OCI-LY1 (cell line): ENCODE measurements around the gene UNC13A.

Experiments used
- H2AFZ ChIP-seq: fragments of 200-600 bp; sonication (generic), shearing (Covaris generic); 2 replicates; pipeline ENCODE4 v1.6.0; 2014; ENCODE audit warnings: antibody characterized with exemption, mild to moderate bottlenecking, low read length
- H3F3A ChIP-seq: fragments of 200-600 bp; sonication (generic), shearing (Covaris generic); 2 replicates; pipeline ENCODE4 v1.6.0; 2014; ENCODE audit warnings: mild to moderate bottlenecking, antibody characterized with exemption, low read length, moderate library complexity; ENCODE audit not compliant: insufficient read depth
- H3K27ac ChIP-seq: fragments of 200-600 bp; sonication (generic); 2 replicates; pipeline ENCODE4 v1.5.1; 2014; ENCODE audit warnings: low read length, mixed run types, mild to moderate bottlenecking, low read depth; ENCODE audit not compliant: poor library complexity, severe bottlenecking
- H3K27me3 ChIP-seq: fragments of 200-600 bp; sonication (generic); 2 replicates; pipeline ENCODE4 v1.6.0; 2014; ENCODE audit warnings: antibody characterized with exemption, mild to moderate bottlenecking, low read length, moderate library complexity; ENCODE audit not compliant: insufficient read depth
- H3K36me3 ChIP-seq: fragments of 200-600 bp; sonication (generic); 2 replicates; pipeline ENCODE4 v1.6.1; 2014; ENCODE audit warnings: mild to moderate bottlenecking, antibody characterized with exemption, low read length, moderate library complexity, mixed read lengths; ENCODE audit not compliant: insufficient read depth
- H3K4me1 ChIP-seq: fragments of 200-600 bp; sonication (generic); 2 replicates; pipeline ENCODE4 v1.5.1; 2014; ENCODE audit warnings: mild to moderate bottlenecking, low read length, moderate library complexity; ENCODE audit not compliant: insufficient read depth, severe bottlenecking
- H3K4me2 ChIP-seq: fragments of 200-600 bp; sonication (generic), shearing (Covaris generic); 2 replicates; pipeline ENCODE4 v1.6.1; 2014; ENCODE audit warnings: low read length
- H3K4me3 ChIP-seq: fragments of 200-600 bp; sonication (generic); 2 replicates; pipeline ENCODE4 v1.5.1; 2014; ENCODE audit warnings: low read length, low read depth, mild to moderate bottlenecking, mixed read lengths; ENCODE audit not compliant: poor library complexity, severe bottlenecking
- H3K79me2 ChIP-seq: fragments of 200-600 bp; shearing (Covaris generic); 2 replicates; pipeline ENCODE4 v1.6.1; 2016; ENCODE audit warnings: mixed run types, low read length, mixed read lengths; ENCODE audit not compliant: insufficient read depth
- H3K9ac ChIP-seq: fragments of 200-600 bp; sonication (generic), shearing (Covaris generic); 2 replicates; pipeline ENCODE4 v1.6.1; 2014; ENCODE audit warnings: mild to moderate bottlenecking, low read length, mixed read lengths
- H3K9me2 ChIP-seq: fragments of 200-600 bp; sonication (generic), shearing (Covaris generic); 2 replicates; pipeline ENCODE4 v1.6.1; 2014; ENCODE audit warnings: low read depth, mild to moderate bottlenecking, low read length, mixed read lengths
- H3K9me3 ChIP-seq: fragments of 200-600 bp; shearing (Covaris generic); 2 replicates; pipeline ENCODE4 v1.6.1; 2014; ENCODE audit warnings: low read length, mixed read lengths
- H4K20me1 ChIP-seq: fragments of 200-600 bp; sonication (generic), shearing (Covaris generic); 2 replicates; pipeline ENCODE4 v1.6.0; 2016; ENCODE audit warnings: mild to moderate bottlenecking, low read length; ENCODE audit not compliant: insufficient read depth
- CTCF ChIP-seq: fragments of 200-600 bp; sonication (generic), shearing (Covaris generic); IDR thresholded peaks from 2 replicates; pipeline ENCODE4 v1.5.1; 2017; ENCODE audit warnings: mild to moderate bottlenecking, antibody characterized with exemption, low read length, moderate library complexity, mixed read lengths
- EZH2 ChIP-seq: fragments of 200-600 bp; sonication (generic), shearing (Covaris generic); IDR thresholded peaks from 2 replicates; pipeline ENCODE4 v1.8.0; 2017; ENCODE audit warnings: borderline replicate concordance, mixed run types, mild to moderate bottlenecking, antibody characterized with exemption, low read length, moderate library complexity, mixed read lengths

UNC13A gene

DNA sequence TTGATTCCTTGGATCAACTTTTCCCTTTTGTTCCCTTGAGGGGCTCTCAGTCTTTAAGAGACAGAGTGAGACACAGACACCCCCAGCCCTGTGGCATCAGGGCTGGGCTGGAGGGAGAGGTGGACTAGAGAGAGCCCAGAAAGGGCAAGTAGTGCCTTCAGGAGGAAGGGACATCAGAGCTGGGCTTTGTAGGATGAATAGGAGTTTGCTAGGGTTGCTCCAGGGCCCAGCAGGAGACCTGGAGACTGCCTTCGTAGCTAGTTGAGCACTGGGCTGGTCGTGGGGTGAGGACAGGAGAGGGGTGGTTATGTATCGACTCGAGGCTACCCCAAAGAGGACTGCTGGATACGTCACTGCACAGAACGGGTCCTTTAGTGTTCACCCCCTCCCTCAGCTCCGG is 36.5 kb upstream of the UNC13A start:
- Histone ChIP-seq H3K79me2 (peaks cover 9% of the 10 kb centered on the region), H3K4me3 (no peak overlapping the region), H3K9me2 (no peaks in the 10 kb centered on the region), H3K4me1 (peaks cover 16% of the 10 kb centered on the region), H3K27me3 (no peaks in the 10 kb centered on the region), H2AFZ (no peak overlapping the region), H3K9me3 (no peaks in the 10 kb centered on the region), H4K20me1 (no peaks in the 10 kb centered on the region), H3F3A (no peaks in the 10 kb centered on the region), H3K27ac (no peak overlapping the region), H3K9ac (no peak overlapping the region), H3K36me3 (peaks cover 53% of the 10 kb centered on the region), H3K4me2 (no peak overlapping the region)
- TF ChIP-seq EZH2: no peak
- no peak for TF ChIP-seq CTCF

DNA sequence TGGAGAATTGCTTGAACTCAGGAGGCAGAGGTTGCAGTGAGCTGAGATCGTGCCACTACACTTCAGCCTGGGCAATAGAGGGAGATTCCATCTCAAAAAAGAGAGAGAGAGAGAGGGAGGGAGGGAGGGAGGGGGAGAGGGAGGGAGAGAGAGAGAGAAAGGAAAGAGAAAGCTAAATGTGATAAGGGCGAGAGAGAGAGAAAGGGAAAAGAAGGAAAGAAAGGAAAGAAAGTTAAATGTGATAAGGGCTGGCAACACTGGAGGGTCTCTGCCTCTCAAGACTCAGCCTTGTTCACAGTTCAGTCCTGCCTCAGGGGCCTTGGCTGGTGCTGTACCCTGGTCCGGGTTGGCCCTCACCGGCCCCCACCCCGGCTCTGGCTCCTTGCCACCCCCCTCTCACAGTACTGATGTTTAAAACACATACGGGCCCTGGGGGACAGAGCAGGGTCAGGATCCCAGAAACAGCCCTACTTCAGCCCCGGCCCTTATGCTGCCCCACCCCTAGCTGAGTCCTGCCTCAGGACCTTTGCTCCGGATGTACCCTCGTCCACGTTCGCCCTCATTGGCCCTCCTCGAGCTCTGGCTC is 34.6 kb upstream of the UNC13A start:
- Histone ChIP-seq H3K4me3 (no peak overlapping the region), H2AFZ (no peak overlapping the region), H3K4me1 (peaks cover 23% of the 10 kb centered on the region), H4K20me1 (no peaks in the 10 kb centered on the region), H3F3A (no peaks in the 10 kb centered on the region), H3K27me3 (no peaks in the 10 kb centered on the region), H3K79me2 (peaks cover 9% of the 10 kb centered on the region), H3K4me2 (no peak overlapping the region), H3K9me2 (no peaks in the 10 kb centered on the region), H3K27ac (no peak overlapping the region), H3K9me3 (no peaks in the 10 kb centered on the region), H3K36me3 (peaks cover 34% of the 10 kb centered on the region), H3K9ac (no peak overlapping the region)
- TF ChIP-seq EZH2 (no peak), CTCF (no peak)

DNA sequence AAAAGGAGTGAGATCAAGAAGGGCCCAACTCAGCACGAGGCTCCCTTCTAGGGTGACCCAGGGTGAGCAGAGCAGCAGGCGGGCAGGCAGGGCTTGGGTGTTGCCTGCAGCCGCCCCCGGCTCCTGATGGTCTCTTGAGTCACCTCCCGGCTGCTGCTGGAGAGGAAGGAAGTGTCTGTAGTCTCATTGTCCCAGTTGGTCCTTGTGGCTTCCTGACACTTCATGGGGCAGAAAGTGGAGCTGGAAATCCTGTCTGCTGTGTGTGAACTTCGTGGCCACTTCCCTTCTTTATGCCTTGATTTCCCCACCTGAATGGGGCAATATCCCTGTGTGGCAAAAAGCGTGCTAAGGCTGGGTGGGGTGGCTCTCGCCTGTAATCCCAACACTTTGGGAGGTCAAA is 33.7 kb upstream of the UNC13A start:
- Histone ChIP-seq H3K9me2 (no peaks in the 10 kb centered on the region), H2AFZ (no peak overlapping the region), H3K27me3 (no peaks in the 10 kb centered on the region), H3K36me3 (peaks cover 25% of the 10 kb centered on the region), H3F3A (no peaks in the 10 kb centered on the region), H3K4me1 (peaks cover 23% of the 10 kb centered on the region), H3K79me2 (peaks cover 9% of the 10 kb centered on the region), H3K4me3 (no peak overlapping the region), H3K27ac (no peak overlapping the region), H3K9ac (no peak overlapping the region), H3K9me3 (no peaks in the 10 kb centered on the region), H3K4me2 (no peak overlapping the region), H4K20me1 (no peaks in the 10 kb centered on the region)
- TF ChIP-seq EZH2 (no peak), CTCF (no peak)
